Tibial artery (tissue), 4 donors: ENCODE results near the gene GLI1.
"Not testable (repeated sequence)": the region's sequence is repeated elsewhere in the genome, so short reads cannot be mapped to it uniquely, and the experiment has no call there.

Experiments used
- DNase-seq, 2 donors: peaks; one replicate each; pipeline ENCODE4 v3.0.0-alpha.2; 2019
- H3K27ac ChIP-seq, 2 donors: fragments of 200-600 bp; sonication (generic) in 1 of 2; 1 replicate in 1 of 2; 2 replicates in 1 of 2; pipeline ENCODE4 v1.5.1; 2018 to 2019; ENCODE audit warnings: mild to moderate bottlenecking in 1 of 2
- H3K27me3 ChIP-seq, 2 donors: fragments of 200-600 bp; sonication (generic) in 1 of 2; one replicate each; pipeline versions ENCODE4 v1.5.1 to v1.6.0; 2016 to 2019
- H3K36me3 ChIP-seq, 3 donors: fragments of 200-600 bp; sonication (generic) in 2 of 3; one replicate each; pipeline ENCODE4 v1.5.1; 2016 to 2019; ENCODE audit warnings: mild to moderate bottlenecking in 2 of 3
- H3K4me1 ChIP-seq, 4 donors: fragments of 200-600 bp; sonication (generic) in 2 of 4; 1 replicate in 3 of 4; 2 replicates in 1 of 4; pipeline ENCODE4 v1.5.1; 2016 to 2019
- H3K4me3 ChIP-seq, 2 donors: fragments of 200-600 bp; sonication (generic) in 1 of 2; 1 replicate in 1 of 2; 2 replicates in 1 of 2; pipeline ENCODE4 v1.5.1; 2018 to 2019; ENCODE audit warnings: mild to moderate bottlenecking in 2 of 2
- H3K9me3 ChIP-seq, 3 donors: fragments of 200-600 bp; sonication (generic) in 1 of 3; one replicate each; pipeline ENCODE4 v1.5.1; 2016 to 2019
- CTCF ChIP-seq, 2 experiments: fragments of 200-600 bp in 1 of 2; fragments of 450-650 bp in 1 of 2; IDR thresholded peaks; one replicate each; pipeline ENCODE4 v1.5.1; 2017 to 2019; ENCODE audit warnings: antibody characterized with exemption in 2 of 2, mild to moderate bottlenecking in 1 of 2, moderate library complexity in 1 of 2
- intact Hi-C: fragments of 100-400 bp; cut with DNase I; formaldehyde crosslinking; loops from one replicate; pipeline ENCODE4 v1.15.0; 2023; ENCODE audit warnings: low total_unique reads

GLI1 gene

DNA sequence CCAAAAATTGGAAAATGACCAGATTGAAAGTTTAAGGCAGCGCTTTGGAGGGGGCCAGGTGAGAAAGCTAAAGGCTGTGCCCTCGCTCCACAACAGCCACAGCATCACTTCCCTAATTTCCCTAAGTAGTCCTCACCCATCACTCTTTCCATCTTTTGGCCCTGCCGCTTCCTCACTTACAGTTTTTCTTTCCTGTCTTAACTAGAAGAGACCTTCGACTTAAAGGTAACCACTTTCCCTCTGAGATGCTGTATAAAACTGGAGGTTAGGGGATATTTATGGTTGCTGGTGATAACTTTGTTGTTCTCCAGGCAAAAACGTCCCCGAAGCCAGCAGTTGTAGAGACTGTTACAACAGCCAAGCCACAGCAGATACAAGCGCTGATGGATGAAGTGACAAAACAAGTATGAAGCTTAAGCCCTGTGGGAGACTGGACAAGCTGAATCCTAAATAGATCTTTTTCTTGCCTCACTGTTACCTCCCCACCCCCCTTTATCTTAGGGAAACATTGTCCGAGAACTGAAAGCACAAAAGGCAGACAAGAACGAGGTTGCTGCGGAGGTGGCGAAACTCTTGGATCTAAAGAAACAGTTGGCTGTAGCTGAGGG lies 56.5 kb downstream of the GLI1 start:
- H3K9me3 ChIP-seq, result no peaks in the 10 kb centered on the region
- TF ChIP-seq CTCF (IDR thresholded peaks at IDR 0.05), result no peak
- DNase-seq, result no peak
- H3K4me3 ChIP-seq, result no peak overlapping the region
- H3K4me1 ChIP-seq, result peaks cover 4 to 33% (median 29%) of the 10 kb centered on the region in 4 donors
- intact Hi-C loops, result no loop called here
- H3K27ac ChIP-seq, result no peak overlapping the region
- no peaks in the 10 kb centered on the region for H3K27me3 ChIP-seq
- peaks cover 54 to 70% (median 66%) of the 10 kb centered on the region in 3 donors for H3K36me3 ChIP-seq

DNA sequence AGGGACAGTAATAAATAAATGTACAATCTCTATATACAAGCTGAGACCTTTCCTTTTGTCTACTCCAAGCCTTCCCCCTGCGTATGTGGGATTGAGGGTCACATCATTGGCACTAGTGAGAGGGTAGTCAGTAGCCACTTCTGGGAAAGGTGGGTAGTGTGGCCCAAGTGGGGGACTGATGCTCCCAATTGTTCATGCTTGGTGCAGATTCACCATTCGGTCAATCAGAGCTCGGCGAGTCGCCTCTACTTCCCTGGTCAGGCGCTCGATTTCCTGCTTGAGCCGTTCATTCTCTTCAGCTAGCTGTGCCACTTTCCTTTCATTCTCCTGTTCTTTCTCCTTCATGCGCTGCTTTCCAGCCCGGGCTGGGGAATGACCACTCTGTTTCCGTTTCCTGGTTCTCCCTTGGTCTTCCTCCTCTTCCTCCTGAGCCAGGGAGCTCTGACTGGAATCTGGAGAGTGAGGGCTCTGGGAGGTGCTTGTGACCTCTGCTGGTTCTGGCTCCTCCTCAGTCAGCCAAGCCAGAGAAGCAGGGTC lies 57.1 kb downstream of the GLI1 start:
- intact Hi-C loops, result no loop called here
- Histone ChIP-seq H3K36me3 (peaks cover 47 to 63% (median 59%) of the 10 kb centered on the region in 3 donors), H3K4me3 (no peak overlapping the region), H3K9me3 (no peaks in the 10 kb centered on the region), H3K27me3 (no peaks in the 10 kb centered on the region), H3K4me1 (peaks cover 4 to 39% (median 35%) of the 10 kb centered on the region in 4 donors), H3K27ac (peak overlapping the region; percentile 92 to 100)
- no peak for DNase-seq
- no peak for TF ChIP-seq CTCF (IDR thresholded peaks at IDR 0.05)

- H3K4me3 ChIP-seq, result peak overlapping the region in 1 of 2 donors; percentile 91
- peaks cover 42 to 58% (median 54%) of the 10 kb centered on the region in 3 donors for H3K36me3 ChIP-seq
- peaks cover 4 to 44% (median 38%) of the 10 kb centered on the region in 4 donors for H3K4me1 ChIP-seq
- intact Hi-C loops, result no loop called here
- no peak for TF ChIP-seq CTCF (IDR thresholded peaks at IDR 0.05)
- no peak for DNase-seq
- H3K27me3 ChIP-seq, result no peaks in the 10 kb centered on the region
- H3K9me3 ChIP-seq, result no peaks in the 10 kb centered on the region
- H3K27ac ChIP-seq, result peak overlapping the region; percentile 92 to 100
These were observed 57.6 kb downstream of the GLI1 start for GRCh38 chr12:57517187-57517586.

DNA sequence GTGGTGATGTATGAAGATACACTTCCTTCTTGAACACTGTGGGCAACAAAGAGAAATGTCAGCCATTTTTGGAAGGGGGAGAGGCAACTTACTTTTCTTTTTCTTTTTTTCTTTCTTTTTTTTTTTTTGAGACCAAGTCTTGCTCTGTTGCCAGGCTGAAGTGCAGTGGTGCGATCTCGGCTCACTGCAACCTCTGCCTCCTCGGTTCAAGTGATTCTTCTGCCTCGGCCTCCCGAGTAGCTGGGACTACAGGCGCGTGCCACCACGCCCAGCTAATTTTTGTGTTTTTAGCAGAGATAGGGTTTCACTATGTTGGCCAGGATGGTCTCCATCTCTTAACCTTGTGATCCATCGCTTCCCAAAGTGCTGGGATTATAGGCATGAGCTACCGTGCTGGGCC lies 58.1 kb downstream of the GLI1 start:
- H3K27me3 ChIP-seq, H3K9me3 ChIP-seq, intact Hi-C loops, DNase-seq: not testable (repeated sequence)
- H3K4me1 ChIP-seq, result peaks cover 4 to 45% (median 40%) of the 10 kb centered on the region in 4 donors
- peak overlapping the region; percentile 65 to 91 for H3K4me3 ChIP-seq
- peak overlapping the region; percentile 92 to 100 for H3K27ac ChIP-seq
- peaks cover 37 to 53% (median 49%) of the 10 kb centered on the region in 3 donors for H3K36me3 ChIP-seq

- Histone ChIP-seq H3K27me3 (no peaks in the 10 kb centered on the region), H3K9me3 (no peaks in the 10 kb centered on the region), H3K36me3 (peaks cover 34 to 46% (median 43%) of the 10 kb centered on the region in 3 donors), H3K4me1 (peaks cover 4 to 46% (median 40%) of the 10 kb centered on the region in 4 donors), H3K4me3 (peak overlapping the region; percentile 65 to 91), H3K27ac (peak overlapping the region; percentile 92 to 100)
- intact Hi-C loops, result no loop called here
- no peak for TF ChIP-seq CTCF (IDR thresholded peaks at IDR 0.05)
- DNase-seq, result no peak
These were observed 58.8 kb downstream of the GLI1 start for GRCh38 chr12:57518176-57518919.
